PFSK-1 (cell line): ENCODE measurements around the gene XKR7.

Source experiments
- FOXP2 ChIP-seq: optimal IDR thresholded peaks from 2 replicates; pipeline ENCODE3; 2011; ENCODE audit warnings: borderline replicate concordance, control low read depth, inconsistent platforms; ENCODE audit not compliant: insufficient read depth; ENCODE audit errors: extremely low read length, extremely low read depth
- POLR2AphosphoS5 ChIP-seq: IDR thresholded peaks from 2 replicates; pipeline ENCODE4 v1.6.1; 2012; ENCODE audit warnings: low read depth, mild to moderate bottlenecking, control low read depth, low read length, moderate library complexity
- SIN3A ChIP-seq: IDR thresholded peaks from 2 replicates; pipeline ENCODE4 v1.6.1; 2012; ENCODE audit warnings: mild to moderate bottlenecking, low read length, moderate library complexity, borderline replicate concordance; ENCODE audit not compliant: insufficient read depth
- TAF1 ChIP-seq: IDR thresholded peaks from 2 replicates; pipeline ENCODE4 v1.6.1; 2012; ENCODE audit warnings: low read length, control low read depth, borderline replicate concordance; ENCODE audit not compliant: insufficient read depth
- TF ChIP-seq, protein P1 (sequence below), 2 experiments: IDR thresholded peaks; 2 replicates each; pipeline versions ENCODE4 v1.6.1 to v1.8.0; 2011 to 2012; ENCODE audit warnings: low read depth in 2 of 2, low read length in 2 of 2, control low read depth in 1 of 2, inconsistent platforms in 1 of 2, mild to moderate bottlenecking in 1 of 2, moderate library complexity in 1 of 2; ENCODE audit not compliant: insufficient read depth in 1 of 2

XKR7 gene

DNA sequence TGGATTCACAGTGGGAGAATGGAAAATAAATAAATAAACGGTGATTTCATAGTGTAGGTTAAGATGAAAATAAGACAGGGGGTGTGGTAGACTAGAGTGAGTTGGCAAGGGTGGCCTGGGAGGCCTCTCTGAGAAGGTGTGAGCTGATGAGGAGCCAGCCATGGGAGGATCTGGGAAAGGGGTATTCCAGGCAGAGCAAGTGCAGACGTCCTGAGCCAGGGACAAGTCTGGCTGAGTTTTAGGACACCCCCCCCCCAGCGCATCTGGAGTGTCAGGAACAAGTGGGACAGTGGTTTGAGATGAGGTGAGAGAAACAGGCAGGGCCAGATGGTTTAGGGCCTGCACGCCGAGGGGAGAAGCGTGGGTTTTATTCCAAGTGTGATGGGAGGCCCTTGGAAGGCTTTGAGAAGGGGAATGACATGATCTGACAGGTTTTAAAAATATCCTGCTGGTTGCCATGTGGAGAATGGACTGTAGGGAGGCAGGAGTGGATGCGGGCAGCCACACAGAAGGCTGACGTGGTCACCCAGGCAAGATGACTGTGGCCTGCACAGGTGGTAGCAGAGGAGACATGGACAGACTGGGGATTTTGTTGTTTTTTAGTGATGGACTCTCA, 21.2 kb downstream of the XKR7 start:
- TF ChIP-seq TAF1, result no peak
- no peak for TF ChIP-seq POLR2AphosphoS5
- no peak for TF ChIP-seq FOXP2
- no peak for TF ChIP-seq SIN3A
- TF ChIP-seq, protein P1, sequence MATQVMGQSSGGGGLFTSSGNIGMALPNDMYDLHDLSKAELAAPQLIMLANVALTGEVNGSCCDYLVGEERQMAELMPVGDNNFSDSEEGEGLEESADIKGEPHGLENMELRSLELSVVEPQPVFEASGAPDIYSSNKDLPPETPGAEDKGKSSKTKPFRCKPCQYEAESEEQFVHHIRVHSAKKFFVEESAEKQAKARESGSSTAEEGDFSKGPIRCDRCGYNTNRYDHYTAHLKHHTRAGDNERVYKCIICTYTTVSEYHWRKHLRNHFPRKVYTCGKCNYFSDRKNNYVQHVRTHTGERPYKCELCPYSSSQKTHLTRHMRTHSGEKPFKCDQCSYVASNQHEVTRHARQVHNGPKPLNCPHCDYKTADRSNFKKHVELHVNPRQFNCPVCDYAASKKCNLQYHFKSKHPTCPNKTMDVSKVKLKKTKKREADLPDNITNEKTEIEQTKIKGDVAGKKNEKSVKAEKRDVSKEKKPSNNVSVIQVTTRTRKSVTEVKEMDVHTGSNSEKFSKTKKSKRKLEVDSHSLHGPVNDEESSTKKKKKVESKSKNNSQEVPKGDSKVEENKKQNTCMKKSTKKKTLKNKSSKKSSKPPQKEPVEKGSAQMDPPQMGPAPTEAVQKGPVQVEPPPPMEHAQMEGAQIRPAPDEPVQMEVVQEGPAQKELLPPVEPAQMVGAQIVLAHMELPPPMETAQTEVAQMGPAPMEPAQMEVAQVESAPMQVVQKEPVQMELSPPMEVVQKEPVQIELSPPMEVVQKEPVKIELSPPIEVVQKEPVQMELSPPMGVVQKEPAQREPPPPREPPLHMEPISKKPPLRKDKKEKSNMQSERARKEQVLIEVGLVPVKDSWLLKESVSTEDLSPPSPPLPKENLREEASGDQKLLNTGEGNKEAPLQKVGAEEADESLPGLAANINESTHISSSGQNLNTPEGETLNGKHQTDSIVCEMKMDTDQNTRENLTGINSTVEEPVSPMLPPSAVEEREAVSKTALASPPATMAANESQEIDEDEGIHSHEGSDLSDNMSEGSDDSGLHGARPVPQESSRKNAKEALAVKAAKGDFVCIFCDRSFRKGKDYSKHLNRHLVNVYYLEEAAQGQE (IDR thresholded peaks at IDR 0.05; ENCODE audit: insufficient read depth in 1 of 2, low read depth in 2 of 2, low read length in 2 of 2), result no peak

DNA sequence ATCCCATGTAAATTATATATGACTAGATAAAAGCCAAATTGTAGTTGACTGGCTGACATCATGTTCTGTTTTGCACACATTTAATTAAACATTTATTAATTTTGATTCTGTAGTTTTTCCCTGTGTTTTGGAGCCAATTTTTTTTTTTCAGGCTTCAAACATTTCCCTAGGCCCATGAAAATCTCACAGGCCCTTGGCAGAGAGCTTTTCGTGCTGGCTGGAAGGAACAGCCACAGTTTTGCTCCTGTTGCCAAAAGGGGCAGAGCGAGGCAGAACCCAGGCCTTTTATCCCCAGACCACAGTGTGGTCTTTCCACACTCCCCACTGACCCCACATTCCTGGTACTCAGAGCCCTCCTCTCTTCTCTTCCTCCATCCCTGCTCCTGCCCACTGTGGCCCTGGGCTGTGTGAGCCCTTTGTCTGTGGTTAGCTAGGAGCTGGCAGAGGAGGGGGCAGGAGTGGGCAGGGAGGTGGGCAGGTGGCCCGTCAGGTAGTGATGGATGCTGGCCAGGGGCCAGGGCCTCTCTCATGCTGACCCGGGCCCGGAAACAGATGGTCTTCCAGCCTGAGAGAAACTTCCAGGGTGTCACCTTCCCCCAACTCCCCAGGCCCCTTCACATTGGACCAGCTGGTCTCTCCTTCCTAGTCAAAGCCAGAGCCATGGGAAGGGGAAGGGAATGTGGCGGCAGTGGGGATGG, 22.8 kb downstream of the XKR7 start:
- no peak for TF ChIP-seq TAF1
- no peak for TF ChIP-seq FOXP2
- no peak for TF ChIP-seq POLR2AphosphoS5
- no peak for TF ChIP-seq SIN3A

DNA sequence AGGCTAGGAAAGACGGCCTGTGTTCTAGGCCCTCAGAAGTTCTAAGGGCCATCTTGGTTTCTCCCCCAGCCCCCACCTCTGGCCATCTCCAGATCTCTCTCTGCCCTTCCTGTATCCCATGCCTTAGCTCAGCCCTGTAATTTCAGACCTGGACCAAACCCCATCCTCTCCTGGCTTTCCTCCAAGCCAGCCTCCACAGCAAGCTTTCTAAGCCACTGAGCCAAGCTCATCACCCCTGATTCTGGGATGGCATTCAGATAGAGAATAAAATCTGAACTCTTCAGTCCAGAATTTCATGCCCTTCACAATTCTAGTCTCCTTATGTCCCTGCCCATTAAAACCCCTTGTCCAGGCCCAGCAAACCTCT, 23.4 kb downstream of the XKR7 start:
- no peak for TF ChIP-seq TAF1
- TF ChIP-seq, protein P1 (IDR thresholded peaks at IDR 0.05; ENCODE audit: insufficient read depth in 1 of 2, low read depth in 2 of 2, low read length in 2 of 2), result no peak

DNA sequence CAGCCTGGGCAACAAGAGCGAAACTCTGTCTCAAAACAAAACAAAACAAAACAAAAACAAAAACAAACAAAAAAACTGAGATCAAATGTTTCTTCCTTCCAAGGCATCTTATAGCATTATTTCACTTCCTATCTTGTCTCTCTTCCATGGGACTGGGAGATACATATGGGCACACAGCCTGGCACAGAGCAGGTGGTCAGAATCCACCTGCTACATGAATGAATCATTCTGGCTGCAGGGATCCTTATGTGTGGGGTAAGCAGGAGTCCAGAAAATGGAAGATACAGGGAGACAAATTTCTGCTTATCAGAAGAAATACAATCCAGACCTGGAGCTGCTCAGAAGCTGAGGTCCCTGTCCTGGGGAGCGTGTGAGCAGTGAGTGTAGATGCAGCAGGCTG, 24.1 kb downstream of the XKR7 start:
- no peak for TF ChIP-seq FOXP2
- TF ChIP-seq, protein P1 (IDR thresholded peaks at IDR 0.05; ENCODE audit: insufficient read depth in 1 of 2, low read depth in 2 of 2, low read length in 2 of 2), result no peak
- TF ChIP-seq POLR2AphosphoS5, result no peak
- TF ChIP-seq TAF1, result no peak
- TF ChIP-seq SIN3A, result no peak

DNA sequence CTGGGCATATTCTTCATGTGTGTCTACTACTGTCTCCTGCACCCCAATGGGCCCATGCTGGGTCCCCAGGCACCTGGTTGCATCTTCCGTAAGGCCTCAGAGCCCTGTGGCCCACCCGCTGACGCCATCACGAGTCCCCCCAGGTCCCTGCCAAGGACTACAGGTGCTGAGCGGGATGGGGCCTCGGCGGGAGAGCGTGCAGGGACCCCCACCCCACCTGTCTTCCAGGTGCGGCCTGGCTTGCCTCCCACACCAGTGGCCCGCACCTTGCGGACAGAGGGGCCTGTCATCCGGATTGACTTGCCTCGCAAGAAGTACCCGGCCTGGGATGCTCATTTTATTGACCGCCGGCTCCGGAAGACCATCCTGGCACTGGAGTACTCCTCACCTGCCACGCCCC, 29.0 kb downstream of the XKR7 start:
- TF ChIP-seq TAF1 (no peak), POLR2AphosphoS5 (no peak), SIN3A (no peak), FOXP2 (no peak)
- TF ChIP-seq, protein P1 (IDR thresholded peaks at IDR 0.05; ENCODE audit: insufficient read depth in 1 of 2, low read depth in 2 of 2, low read length in 2 of 2), result no peak
